AG04450 (cell line): Measurements from ENCODE around the gene DIP2C. TPM values are rescaled to one million over a fixed set of nuclear protein-coding genes. Genes with fewer than 3 reads are reported as not detected.

Experiments used
- CTCF ChIA-PET: fragments of 300-600, 350-600 bp; formaldehyde crosslinking; extraction: SDS; loops from one replicate; lab custom pipeline; 2022; ENCODE audit warnings: antibody characterized with exemption, inconsistent platforms; lab: Charles Lee
- POLR2A ChIA-PET: fragments of 350-600 bp; formaldehyde crosslinking; extraction: SDS; loops from one replicate; lab custom pipeline; 2021; ENCODE audit warnings: antibody characterized with exemption, inconsistent platforms; lab: Yijun Ruan, JAX
- DNase-seq: peaks from one replicate; pipeline ENCODE4 v3.0.0-alpha.2; 2011; ENCODE audit warnings: low read depth, low spot score
- H3K27ac ChIP-seq: one replicate; pipeline ENCODE4 v1.5.1; 2012; ENCODE audit warnings: low read depth, low read length, control low read depth
- H3K27me3 ChIP-seq: one replicate; pipeline ENCODE4 v1.6.0; 2012; ENCODE audit warnings: low read length; ENCODE audit not compliant: control insufficient read depth, insufficient read depth
- H3K4me3 ChIP-seq: 2 replicates; pipeline ENCODE4 v1.5.1; 2011; ENCODE audit warnings: mild to moderate bottlenecking, low read depth, low read length, control low read depth
- H3K9me3 ChIP-seq: 2 replicates; pipeline ENCODE4 v1.5.1; 2012; ENCODE audit warnings: low read length; ENCODE audit not compliant: control insufficient read depth, insufficient read depth
- CTCF ChIP-seq: IDR thresholded peaks from 2 replicates; pipeline ENCODE4 v1.5.1; 2011; ENCODE audit warnings: low read depth, low read length, control low read depth, inconsistent platforms
- polyA plus RNA-seq: library from polyadenylated mRNA; depleted of rRNA; stranded (reverse); fragments of >200 nt; gene quantifications from 2 replicates; pipeline ENCODE4 v1.2.3, GENCODE V29; 2011

Gene DIP2C
- polyA plus RNA-seq, 1 experiment, result 9.6 TPM

- ChIA-PET POLR2A (no interaction called here), CTCF (no interaction called here)
- Histone ChIP-seq H3K27me3 (no peaks in the 10 kb centered on the region), H3K9me3 (no peaks in the 10 kb centered on the region), H3K4me3 (no peak overlapping the region), H3K27ac (no peak overlapping the region)
- no peak for TF ChIP-seq CTCF
- DNase-seq, result no peak
Observed at GRCh38 chr10:391847-392704, 297.4 kb downstream of the DIP2C start.

GRCh38 chr10:391305-391704 lies 298.2 kb downstream of the DIP2C start:
- Histone ChIP-seq H3K27ac (no peak overlapping the region), H3K9me3 (no peaks in the 10 kb centered on the region), H3K4me3 (no peak overlapping the region), H3K27me3 (no peaks in the 10 kb centered on the region)
- no peak for DNase-seq
- ChIA-PET CTCF (no interaction called here), POLR2A (no interaction called here)
- TF ChIP-seq CTCF, result no peak

DNA sequence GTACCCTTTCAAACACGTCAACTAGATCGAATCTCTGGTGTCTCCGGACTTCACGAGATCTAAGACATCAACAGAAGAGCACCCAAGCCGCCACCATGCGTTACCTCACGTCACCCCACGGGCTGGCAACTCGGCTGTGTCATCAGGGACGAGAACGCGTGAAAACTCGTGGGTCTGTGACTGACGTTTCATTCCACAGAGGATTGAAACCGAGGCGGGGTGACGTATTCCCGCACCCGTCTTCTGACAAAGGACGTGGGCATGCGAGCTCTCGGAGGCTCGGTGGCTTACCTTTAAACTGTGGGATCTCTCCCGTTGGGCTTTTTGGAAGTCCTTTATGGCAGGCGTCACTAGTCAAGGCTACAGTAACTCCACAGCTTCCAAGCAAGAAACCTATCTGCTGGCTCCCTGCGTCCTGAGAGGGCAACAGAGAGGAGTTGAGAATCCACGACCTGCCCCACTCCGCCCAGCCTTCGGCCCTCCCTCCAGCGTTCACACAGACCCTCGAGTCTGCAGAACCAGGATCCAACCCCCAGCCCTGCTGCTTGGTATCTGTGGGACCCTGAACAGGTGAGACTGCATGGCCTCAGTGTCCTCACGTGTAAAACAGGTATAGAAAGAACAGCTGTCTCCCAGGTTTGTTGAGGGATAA lies 298.9 kb downstream of the DIP2C start:
- Histone ChIP-seq H3K9me3 (no peaks in the 10 kb centered on the region), H3K27ac (no peak overlapping the region), H3K27me3 (no peaks in the 10 kb centered on the region), H3K4me3 (no peak overlapping the region)
- POLR2A ChIA-PET, result no interaction called here
- no peak for DNase-seq
- CTCF ChIA-PET, result no interaction called here
- no peak for TF ChIP-seq CTCF

DNA sequence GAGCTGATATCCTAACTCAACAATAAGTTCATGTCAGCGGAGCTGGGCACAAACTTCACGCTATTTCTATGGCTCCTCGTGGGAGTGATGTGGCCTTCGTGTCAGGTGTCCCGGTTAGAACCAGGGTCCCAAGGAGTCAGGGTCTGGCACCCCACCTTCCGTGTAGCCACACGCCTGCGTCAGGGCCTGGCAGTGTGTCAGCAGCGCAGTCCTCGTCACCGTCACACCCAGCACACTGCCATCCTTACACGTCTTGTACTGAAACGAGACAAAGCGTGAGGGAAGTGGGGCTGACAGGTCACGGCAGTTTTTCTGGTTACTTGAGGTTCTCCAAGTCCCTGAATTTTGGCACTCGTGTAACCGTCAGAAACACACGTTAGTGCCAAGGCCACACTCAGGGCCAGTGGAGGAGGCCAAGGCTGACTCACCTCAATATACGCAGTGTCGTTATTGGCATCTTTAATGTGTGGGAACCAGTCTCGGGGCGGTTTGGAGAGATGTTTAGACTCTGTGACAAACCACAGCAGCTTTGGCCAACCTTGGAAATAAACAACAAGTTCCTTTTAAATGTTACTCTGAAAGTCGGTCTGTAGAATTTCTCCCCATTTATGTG lies 299.5 kb downstream of the DIP2C start:
- CTCF ChIA-PET, result no interaction called here
- POLR2A ChIA-PET, result no interaction called here
- no peak for TF ChIP-seq CTCF
- no peaks in the 10 kb centered on the region for H3K9me3 ChIP-seq
- H3K4me3 ChIP-seq, result no peak overlapping the region
- H3K27ac ChIP-seq, result no peak overlapping the region
- H3K27me3 ChIP-seq, result no peaks in the 10 kb centered on the region
- DNase-seq, result no peak
